ENCODE measurements around the gene RASGRF1.

The RASGRF1 gene

DNA sequence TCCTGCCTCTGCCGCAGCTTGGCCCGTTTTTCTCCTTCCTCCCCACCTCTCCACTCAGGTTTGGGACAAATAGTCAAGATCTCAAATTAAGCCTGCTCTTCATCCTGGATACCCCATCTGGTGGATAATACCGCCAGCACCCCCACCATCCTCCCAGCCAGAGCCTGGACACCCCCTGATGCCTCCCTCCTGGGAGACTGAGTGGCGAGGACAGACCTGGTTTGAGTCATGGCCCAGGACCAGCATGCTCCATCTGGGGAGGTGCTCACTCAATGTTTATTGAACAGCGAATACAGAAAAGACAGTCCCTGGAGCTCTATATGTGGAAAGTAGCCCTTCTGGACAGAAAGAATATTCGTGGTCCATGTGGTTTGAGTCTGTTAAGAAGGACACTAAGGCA is 169.1 kb downstream of the RASGRF1 start:
- TF ChIP-seq RAD21 (IDR thresholded peaks at IDR 0.05; ENCODE audit: low read depth) (no peak), CEBPB (IDR thresholded peaks at IDR 0.05) (no peak), TAF1 (IDR thresholded peaks at IDR 0.05; ENCODE audit: low read depth) (no peak), YY1 (IDR thresholded peaks at IDR 0.05; ENCODE audit: low read depth) (no peak), EGR1 (IDR thresholded peaks at IDR 0.05) (no peak), CREB1 (IDR thresholded peaks at IDR 0.05; ENCODE audit: low read depth) (no peak), EP300 (IDR thresholded peaks at IDR 0.05; ENCODE audit: borderline replicate concordance) (no peak)
- TF ChIP-seq, protein P1, sequence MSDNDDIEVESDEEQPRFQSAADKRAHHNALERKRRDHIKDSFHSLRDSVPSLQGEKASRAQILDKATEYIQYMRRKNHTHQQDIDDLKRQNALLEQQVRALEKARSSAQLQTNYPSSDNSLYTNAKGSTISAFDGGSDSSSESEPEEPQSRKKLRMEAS (IDR thresholded peaks at IDR 0.05): no peak
- TF ChIP-seq, protein P2, sequence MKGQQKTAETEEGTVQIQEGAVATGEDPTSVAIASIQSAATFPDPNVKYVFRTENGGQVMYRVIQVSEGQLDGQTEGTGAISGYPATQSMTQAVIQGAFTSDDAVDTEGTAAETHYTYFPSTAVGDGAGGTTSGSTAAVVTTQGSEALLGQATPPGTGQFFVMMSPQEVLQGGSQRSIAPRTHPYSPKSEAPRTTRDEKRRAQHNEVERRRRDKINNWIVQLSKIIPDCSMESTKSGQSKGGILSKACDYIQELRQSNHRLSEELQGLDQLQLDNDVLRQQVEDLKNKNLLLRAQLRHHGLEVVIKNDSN (IDR thresholded peaks at IDR 0.05): no peak
- TF ChIP-seq, protein P3, sequence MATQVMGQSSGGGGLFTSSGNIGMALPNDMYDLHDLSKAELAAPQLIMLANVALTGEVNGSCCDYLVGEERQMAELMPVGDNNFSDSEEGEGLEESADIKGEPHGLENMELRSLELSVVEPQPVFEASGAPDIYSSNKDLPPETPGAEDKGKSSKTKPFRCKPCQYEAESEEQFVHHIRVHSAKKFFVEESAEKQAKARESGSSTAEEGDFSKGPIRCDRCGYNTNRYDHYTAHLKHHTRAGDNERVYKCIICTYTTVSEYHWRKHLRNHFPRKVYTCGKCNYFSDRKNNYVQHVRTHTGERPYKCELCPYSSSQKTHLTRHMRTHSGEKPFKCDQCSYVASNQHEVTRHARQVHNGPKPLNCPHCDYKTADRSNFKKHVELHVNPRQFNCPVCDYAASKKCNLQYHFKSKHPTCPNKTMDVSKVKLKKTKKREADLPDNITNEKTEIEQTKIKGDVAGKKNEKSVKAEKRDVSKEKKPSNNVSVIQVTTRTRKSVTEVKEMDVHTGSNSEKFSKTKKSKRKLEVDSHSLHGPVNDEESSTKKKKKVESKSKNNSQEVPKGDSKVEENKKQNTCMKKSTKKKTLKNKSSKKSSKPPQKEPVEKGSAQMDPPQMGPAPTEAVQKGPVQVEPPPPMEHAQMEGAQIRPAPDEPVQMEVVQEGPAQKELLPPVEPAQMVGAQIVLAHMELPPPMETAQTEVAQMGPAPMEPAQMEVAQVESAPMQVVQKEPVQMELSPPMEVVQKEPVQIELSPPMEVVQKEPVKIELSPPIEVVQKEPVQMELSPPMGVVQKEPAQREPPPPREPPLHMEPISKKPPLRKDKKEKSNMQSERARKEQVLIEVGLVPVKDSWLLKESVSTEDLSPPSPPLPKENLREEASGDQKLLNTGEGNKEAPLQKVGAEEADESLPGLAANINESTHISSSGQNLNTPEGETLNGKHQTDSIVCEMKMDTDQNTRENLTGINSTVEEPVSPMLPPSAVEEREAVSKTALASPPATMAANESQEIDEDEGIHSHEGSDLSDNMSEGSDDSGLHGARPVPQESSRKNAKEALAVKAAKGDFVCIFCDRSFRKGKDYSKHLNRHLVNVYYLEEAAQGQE (IDR thresholded peaks at IDR 0.05; ENCODE audit: low read depth): no peak

- TF ChIP-seq TCF12 (IDR thresholded peaks at IDR 0.05; ENCODE audit: low read depth): no peak
- TF ChIP-seq, protein P2 (IDR thresholded peaks at IDR 0.05): no peak
- TF ChIP-seq EGR1 (IDR thresholded peaks at IDR 0.05): no peak
- TF ChIP-seq EP300 (IDR thresholded peaks at IDR 0.05; ENCODE audit: borderline replicate concordance): no peak
- no peak for TF ChIP-seq YY1 (IDR thresholded peaks at IDR 0.05; ENCODE audit: low read depth)
- TF ChIP-seq CREB1 (IDR thresholded peaks at IDR 0.05; ENCODE audit: low read depth): no peak
- no peak for TF ChIP-seq CEBPB (IDR thresholded peaks at IDR 0.05)
- no peak for TF ChIP-seq TEAD4 (IDR thresholded peaks at IDR 0.05)
- TF ChIP-seq, protein P3 (IDR thresholded peaks at IDR 0.05; ENCODE audit: low read depth): no peak
- no peak for TF ChIP-seq RAD21 (IDR thresholded peaks at IDR 0.05; ENCODE audit: low read depth)
These were observed 172.7 kb downstream of the RASGRF1 start for GRCh38 chr15:78917888-78918287.

DNA sequence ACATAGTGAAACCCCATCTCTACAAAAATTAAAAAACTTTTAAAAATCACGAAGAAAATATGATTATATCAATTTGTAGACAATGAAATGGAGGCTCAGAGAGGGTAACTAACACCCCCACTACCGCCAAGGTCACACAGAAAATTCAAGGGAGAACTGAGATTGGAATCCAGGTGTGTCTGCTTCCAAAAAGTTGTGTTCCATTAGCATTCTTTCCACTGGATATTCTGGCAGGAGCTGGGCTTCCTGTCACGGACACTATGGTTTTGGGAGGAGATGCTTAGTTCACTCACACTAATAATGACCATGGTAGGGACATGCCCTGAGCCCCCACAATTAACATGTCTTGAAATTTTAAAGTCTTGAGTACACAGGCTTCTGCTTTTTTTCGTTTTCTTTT is 174.5 kb downstream of the RASGRF1 start:
- no peak for TF ChIP-seq TCF12 (IDR thresholded peaks at IDR 0.05; ENCODE audit: low read depth)
- no peak for TF ChIP-seq TEAD4 (IDR thresholded peaks at IDR 0.05)
- no peak for TF ChIP-seq ZBTB7A (IDR thresholded peaks at IDR 0.05; ENCODE audit: low read depth)
- TF ChIP-seq, protein P1 (IDR thresholded peaks at IDR 0.05): no peak
- TF ChIP-seq EGR1 (IDR thresholded peaks at IDR 0.05): no peak
- TF ChIP-seq, protein P3 (IDR thresholded peaks at IDR 0.05; ENCODE audit: low read depth): no peak
- TF ChIP-seq NFIC (IDR thresholded peaks at IDR 0.05): no peak
- TF ChIP-seq FOXM1 (IDR thresholded peaks at IDR 0.05; ENCODE audit: borderline replicate concordance, low read depth): no peak
- no peak for TF ChIP-seq CREB1 (IDR thresholded peaks at IDR 0.05; ENCODE audit: low read depth)
- TF ChIP-seq TAF1 (IDR thresholded peaks at IDR 0.05; ENCODE audit: low read depth): no peak
- TF ChIP-seq EP300 (IDR thresholded peaks at IDR 0.05; ENCODE audit: borderline replicate concordance): no peak
- no peak for TF ChIP-seq YY1 (IDR thresholded peaks at IDR 0.05; ENCODE audit: low read depth)
- TF ChIP-seq, protein P2 (IDR thresholded peaks at IDR 0.05): no peak
- no peak for TF ChIP-seq CEBPB (IDR thresholded peaks at IDR 0.05)
- TF ChIP-seq RAD21 (IDR thresholded peaks at IDR 0.05; ENCODE audit: low read depth): no peak

- no peak for TF ChIP-seq TAF1 (IDR thresholded peaks at IDR 0.05; ENCODE audit: low read depth)
- TF ChIP-seq TCF12 (IDR thresholded peaks at IDR 0.05; ENCODE audit: low read depth): no peak
- TF ChIP-seq, protein P3 (IDR thresholded peaks at IDR 0.05; ENCODE audit: low read depth): no peak
- TF ChIP-seq, protein P2 (IDR thresholded peaks at IDR 0.05): no peak
- TF ChIP-seq TEAD4 (IDR thresholded peaks at IDR 0.05): no peak
- TF ChIP-seq RAD21 (IDR thresholded peaks at IDR 0.05; ENCODE audit: low read depth): no peak
- no peak for TF ChIP-seq CEBPB (IDR thresholded peaks at IDR 0.05)
These were observed 175.1 kb downstream of the RASGRF1 start for GRCh38 chr15:78915341-78916087.
